Retina (tissue), 1 donor: Measurements from ENCODE around the gene MLC1.

Source experiments
- DNase-seq: peaks from one replicate; pipeline ENCODE4 v3.0.0-alpha.2; 2016

The MLC1 gene

DNA sequence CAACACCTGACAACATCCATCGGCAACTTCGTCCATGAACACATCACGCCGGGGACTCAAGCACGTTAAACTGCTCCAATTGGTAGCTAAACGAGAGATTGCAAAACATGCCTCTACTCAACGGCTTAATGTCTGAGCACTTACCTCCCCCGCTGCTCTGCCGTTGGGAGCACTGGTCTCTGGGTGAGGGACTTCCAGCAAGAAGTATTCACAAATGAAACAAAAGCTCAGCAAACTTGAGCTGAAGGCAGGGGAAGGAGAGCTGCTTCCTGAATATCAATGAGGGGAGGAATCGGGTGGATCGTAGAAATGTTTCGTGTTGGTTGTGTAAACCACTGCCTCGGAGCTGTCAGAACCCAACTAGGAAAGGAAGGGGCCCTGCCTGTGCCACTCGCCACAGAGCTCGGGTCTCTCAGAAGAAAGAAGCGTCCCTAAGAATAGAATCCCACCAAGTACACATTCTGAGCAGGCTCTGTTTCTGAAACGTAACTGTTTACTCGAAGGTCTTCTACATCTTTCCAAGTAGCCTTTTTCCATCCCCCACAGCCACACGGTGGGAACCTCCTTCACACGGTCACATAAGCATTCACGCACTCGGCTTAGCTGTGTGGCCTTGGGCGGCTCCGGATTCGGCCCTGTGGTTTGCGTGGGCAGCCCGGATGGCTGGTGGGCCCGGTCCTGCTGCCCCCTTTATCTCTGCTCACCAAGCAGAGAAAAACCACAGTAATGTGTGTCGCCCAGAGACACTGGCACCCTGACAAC, at the start of gene MLC1:
MLC1 (minus strand) TSS at position 216 of the 762 bp plus-strand sequence. CDS start 524 bp downstream, outside the sequence.
- DNase-seq = no peak

DNA sequence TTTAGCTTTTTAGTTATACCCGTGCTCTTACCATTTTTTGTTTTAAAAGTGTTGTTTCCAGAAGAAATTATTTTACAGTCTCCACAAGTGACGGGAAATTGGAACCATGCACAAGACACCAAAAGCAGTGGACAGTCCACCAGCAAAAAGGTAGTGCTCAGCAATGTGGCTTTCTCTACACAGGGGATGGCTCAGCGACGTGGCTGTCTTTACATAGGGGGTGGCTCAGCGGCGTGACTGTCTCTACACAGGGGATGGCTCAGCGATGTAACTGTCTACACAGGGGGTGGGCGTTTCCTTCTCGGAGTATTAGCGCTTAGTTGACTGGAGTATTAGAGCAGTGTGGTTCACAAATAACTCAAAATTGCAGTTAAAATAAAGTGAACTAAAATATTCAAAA, 49.3 kb upstream of the MLC1 start:
- no peak for DNase-seq

DNA sequence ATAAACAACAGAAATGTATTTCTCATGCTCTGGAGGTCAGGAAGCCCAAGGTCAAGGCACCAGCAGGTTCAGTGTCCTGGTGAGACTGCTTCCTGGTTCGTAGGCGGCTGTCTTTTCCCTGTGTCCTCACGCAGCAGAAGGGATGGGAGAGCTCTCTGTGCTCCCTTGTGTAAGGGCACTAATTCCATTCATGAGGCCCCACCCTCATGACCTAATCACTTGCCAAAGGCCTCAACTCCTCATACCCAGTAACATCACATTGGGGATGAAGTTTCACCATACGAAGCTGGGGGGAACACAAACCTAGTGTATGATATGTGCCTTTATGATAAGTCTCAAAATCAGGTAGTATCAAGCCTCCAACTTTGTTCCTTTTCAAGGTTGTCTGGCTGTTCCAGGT, 46.7 kb upstream of the MLC1 start:
- no peak for DNase-seq

DNA sequence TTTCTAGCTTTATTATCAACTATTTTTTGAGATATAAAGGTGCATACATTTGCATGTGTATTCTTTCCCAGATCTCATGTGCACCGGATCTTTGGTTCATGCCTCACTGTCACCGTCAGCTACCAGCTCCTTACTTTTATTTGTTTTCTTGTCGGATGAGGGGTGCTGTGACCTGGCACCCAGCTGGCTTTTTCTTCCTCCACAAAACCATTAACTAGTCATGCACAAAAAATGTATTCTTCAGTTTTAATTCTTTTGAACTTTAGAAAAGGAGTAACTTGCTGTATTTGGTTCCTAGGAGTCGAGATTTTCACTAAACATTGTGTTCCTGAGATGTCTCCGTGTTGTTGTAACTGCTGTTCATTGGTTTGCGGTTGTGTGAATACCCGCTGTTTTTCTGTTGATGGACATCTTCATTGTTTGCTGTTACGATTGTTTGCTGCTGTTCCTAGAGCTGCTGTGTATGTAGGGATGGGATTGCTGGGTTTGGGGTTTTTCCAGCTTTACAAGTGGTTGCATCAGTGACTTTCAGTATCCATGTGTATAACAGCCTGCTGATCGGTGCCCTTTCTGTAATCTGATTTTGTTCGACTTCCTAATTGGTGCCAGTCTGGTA, 44.0 kb upstream of the MLC1 start:
- DNase-seq = no peak

DNA sequence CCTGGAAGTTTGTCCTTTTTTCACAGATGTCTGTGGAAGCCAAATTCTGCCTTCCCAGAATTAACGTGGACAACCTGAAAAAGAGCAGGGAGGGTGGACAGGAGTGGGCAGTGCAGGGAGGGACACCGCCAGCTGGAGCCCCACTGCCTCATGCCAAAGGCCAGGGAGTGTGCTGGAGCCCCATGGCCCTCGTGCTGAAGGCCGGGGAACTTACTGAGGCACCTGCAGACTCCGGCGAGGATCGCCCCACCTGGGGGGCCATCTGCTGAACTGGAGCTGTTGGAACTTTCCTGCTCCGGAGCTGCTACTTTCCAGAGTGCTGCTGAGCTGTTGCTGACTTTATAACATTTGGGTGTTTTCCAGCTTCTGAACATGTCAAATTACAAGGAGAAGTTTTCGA, 39.8 kb upstream of the MLC1 start:
- DNase-seq = no peak

DNA sequence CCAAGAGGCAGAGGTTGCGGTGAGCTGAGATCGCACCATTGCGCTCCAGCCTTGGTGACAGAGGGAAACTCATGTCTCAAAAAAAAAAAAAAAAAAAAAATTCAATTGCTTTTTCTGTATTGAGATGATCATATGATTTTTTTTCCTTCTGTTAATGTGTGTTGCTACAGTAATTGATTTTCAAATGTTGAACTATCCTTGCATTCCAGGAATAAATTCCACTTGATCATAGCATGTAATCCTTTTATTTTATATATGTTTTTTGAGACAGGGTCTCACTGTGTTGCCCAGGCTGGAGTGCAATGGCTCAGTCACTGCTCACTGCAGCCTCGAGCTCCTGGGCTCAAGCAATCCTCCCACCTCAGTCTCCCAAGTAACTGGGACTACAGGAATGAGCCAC, 37.9 kb upstream of the MLC1 start:
- no peak for DNase-seq

DNA sequence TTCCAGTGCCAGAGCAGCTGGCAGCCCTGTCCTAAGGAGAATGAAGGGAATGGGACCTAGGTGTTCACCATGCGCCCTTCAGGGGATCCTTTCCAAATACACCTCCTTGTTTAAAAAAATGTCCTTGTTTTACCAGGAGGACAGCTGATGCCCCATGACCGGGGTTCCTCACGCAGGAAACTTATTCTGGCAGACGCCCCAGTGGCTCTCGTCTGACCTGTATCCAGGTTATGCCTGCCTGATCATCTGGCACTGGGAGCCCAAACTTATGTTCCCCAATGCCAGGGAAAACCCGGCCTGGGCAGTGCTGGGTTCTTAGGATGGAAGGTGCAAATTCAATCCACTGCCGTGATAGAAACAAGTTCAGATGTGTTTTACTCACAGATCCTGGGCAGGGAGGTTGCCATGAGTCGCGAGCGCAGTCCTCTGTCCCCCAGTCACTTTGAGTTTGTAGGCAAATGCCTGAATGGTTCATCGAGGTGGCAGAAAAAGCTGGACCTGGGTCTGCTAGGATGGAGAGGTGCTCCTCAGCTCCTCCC, 36.0 kb upstream of the MLC1 start:
- DNase-seq = no peak

DNA sequence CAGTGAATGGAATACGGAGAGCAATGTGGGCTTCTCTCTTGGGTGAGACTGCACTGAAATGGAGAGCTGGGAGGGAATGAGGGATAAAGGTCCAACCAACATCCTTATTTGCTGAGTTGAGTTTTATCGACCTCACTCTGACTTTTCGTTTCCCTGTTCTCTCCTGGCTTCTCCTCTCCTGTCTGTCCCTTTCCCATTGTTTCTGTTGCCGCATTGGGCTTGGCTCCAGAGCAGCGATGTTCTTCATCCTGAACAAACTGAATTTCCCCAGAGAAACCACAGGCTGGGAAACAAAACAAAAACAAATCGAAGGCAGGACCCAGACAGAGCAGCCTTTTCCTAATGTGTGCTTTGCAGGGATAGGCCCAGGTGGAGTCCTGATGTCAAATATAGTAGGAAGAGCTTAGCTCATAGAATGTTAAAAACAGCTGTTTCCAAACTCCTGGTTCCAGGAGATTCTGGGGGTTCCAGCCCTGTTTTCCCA, 34.6 kb upstream of the MLC1 start:
- no peak for DNase-seq

DNA sequence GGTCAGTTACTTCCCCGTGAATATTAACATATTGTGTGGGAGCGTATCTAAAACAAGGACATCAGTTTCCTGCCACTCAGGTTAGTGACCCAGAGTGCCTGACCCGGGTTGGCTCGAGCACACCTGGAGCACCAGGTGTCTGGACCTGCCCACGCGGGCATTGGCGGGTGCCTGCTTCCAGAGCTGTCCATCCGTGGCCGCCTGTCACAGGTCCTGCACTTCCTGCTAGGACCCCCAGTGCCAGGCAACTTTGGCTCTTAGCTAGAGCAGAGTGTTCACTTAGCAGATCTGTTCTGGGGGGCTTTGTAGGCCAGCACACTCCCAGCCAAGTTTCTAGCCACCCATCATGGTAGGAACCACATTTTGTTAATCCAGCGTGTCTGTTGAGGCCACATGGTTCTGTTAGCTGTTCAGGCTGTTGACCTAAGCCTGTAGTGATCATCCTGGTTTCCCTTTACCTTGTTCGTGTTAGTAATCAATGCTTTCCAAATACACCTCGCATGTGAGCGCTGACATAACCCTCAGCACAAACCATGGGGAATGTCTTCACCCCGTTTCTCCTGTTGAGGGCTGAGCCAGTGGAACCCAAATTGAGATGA, 34.0 kb upstream of the MLC1 start:
- no peak for DNase-seq

DNA sequence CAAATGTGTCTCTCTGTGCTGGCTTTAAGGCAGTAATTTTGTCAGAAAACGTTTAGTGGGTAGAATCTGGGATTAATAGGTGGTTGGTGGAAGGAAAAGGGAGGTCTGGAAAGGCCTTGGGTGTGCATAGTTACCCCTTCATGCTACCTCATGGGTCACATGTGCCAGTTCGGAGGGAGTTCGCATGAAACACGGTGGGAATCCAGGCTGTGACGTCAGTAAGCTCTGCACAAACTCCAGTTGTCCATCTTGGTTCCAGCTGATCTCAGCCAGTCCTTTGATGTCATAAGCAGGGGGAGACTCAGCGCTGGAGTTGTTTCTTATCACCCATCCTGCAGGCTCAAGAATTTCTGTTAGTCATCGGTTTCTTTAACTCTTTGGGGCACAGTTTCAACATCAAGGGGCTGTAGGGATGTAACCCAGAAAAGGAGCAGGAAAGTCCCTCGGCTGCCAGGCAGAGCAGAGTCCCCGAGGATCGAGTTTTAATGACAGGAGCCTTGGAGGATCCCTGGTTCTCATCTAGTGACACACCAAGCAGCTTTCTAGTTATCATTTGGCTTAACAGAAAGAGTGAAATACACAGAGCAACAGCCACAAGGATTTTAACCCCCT, 33.4 kb upstream of the MLC1 start:
- no peak for DNase-seq

DNA sequence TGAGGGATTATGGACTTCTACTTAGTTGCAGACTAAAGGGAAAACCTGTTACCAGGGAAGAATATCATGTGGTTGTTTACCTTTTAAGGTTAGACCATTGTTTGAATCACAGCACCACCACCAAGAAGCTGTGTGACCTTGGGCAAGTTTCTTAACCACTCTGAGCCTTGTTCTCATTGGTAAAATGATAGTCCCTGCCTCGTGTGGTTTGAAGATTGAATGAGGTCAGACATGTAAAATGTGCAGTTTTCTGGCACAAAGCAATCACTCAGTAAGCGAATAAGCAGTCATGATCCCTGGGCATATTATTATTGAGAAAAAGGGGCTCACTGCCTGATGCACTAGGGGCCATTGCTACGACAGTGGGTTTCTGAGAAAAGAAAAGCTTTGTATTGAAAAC, 32.9 kb upstream of the MLC1 start:
- DNase-seq = no peak

DNA sequence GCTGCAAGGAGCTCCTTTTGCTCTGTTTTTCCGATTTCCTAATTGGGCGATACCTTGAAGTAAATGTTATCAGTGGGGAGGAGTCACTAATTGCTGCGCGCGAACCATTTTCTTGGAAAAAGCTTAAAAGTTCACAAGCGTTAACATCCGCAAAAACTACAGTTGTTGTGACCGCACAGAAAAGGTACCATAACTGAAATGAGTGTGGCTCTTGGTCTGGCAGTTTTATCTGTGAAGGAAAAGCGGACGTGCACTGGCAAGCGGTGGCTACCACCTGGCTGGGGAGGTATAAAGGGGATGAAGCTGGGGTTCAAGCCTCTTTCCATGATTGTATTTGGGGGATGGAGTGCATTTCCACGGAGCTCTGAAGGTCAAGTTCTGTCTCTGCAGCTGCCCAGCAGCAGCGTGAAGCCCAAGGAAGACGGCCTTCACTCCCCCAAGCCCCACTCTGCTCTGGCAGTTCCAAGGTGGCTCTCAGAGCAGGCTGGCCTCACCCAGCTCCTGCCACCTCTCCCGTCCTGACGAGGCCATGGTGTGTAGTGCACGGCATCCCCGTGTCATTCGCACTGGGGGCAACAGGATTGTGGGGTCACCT, 32.0 kb upstream of the MLC1 start:
- no peak for DNase-seq

DNA sequence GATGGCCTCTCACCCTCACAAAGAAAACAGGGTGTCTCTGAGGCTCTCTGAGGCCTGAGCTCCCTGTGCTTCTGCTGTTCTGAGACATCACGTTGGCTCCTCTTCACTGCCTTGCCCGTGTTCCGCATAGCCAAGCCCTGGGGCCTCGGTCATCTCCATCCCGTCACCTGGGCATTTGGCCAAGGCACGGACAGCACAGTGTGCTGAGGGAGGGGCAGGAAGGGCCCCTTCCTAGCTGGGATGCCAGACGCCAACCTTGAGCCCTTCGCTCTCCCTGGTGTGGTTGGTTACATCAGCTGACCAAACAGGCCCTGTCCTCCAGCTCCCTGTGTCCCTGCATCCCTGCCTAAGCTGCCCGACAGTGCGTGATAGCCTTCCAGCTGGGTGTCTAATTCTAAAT, 30.5 kb upstream of the MLC1 start:
- DNase-seq = no peak

DNA sequence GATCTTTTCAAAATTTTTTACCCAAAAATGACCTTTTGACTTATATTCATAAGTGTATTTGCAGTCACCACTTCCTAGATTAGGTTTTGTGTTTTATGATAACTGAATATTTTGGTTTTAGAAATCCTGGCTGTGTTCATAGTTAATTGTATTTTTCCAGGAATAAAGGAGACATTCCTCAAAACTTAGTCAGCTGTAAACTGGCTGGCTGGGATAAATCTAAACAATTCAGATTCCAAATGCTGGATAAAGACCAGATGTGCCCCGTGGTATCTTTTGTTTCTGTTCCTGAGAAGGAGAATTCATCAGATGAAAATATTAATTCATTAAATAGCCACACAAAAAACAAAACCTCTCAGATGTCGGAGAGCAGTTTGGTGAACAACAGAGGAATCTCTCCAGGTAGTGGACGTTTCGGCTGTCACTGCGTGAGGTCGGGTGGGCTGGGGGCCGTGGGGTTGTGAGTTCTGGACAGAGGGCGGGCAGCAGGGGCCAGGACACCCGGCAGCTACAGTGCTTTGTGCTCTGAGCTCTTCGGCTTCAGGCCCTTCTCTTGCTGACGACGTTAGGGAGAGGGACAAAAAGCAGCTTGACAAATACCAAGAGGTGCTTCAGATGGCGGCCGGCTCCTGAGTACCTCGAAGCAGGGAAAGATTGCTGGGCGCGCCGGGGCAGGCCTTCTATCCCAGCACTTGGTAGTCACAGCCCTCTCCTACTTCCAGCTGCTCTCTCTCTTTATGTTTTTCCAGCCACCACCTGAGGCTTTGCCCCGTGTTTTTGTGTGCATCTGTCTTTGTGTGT, 29.2 kb upstream of the MLC1 start:
- no peak for DNase-seq

DNA sequence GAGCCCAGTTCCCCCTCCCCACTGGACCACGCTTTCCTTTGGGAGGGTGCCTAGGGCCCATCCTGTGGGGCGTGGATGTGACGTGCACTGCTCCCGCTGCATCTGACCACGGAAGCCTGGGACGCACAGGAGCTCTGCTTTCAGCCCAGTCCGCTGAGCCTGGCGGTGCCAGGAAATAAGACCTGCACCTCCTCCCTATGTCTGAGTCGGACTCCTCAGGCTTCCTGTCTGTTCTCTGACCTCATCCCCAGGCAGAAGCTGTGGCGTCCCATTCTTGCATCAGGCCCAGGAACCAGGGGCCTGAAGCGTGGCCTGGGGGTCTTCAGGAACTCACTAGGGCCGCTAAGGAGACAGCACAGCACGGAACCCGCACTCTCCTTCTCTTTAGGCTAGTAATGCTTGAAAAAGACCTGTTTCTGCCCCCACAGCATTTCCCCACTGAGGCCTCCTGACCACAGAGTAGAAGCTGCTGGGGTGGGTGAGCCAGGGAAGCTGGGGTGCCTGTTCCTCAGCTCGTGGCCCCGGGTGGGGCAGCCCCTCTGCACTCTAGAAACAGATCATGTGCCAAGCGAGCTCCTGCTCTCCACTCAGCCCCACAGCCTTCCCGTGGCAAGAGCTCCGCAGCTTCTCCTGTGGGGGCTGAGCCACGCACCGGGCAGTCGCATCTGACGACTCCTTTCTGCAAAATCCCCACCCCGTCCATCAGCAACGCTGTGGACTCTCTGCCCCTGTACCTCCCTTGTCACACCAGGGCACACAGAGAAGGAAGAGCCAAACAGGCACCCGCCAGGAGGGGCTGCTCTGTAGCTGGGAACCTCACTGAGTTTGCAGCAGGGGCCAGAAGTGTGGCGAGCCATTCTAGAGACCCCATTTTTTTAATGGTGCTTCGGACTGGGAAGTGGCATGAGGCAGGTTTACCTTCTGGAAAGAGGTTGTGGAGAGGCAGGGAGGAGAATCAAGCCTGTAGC, 27.2 kb upstream of the MLC1 start:
- no peak for DNase-seq

DNA sequence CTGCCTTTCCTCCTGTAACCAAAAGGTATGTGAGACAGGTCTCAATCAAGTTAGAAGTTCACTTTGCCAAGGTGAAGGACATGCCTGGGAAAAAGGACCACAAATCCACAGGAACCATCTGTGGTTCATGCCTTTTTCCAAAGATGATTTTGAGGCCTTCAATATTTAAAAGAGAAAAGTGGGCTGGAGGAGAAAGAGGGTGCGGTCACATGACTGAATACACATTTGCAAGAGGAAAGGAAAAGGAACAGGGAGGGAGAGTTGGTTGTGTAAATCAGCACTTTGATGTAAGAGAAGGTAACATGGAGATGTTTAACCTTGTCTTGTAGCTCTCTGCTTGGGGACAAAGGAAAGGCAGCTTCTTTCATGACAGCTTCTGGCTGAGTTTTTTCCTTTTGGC, 25.8 kb upstream of the MLC1 start:
- DNase-seq = no peak

DNA sequence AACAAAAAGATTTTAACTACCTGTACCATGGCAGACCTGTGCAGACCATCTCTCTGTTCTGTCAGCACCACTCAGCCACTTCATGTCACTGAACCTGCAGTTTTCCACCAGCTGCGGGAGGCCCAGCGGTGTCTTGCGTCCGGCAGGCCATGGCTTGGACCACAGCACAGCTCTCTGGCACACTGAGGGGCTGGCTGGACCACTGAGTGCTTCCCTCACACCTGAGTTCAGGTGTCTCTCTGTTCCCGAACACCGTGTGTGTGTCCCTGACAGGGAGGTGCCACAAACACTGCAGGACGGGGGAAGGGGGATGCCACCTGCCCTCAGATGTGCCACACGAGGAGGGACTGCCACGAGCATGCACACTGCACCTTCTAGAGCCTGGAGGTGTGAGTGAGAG, 22.3 kb upstream of the MLC1 start:
- DNase-seq = no peak

DNA sequence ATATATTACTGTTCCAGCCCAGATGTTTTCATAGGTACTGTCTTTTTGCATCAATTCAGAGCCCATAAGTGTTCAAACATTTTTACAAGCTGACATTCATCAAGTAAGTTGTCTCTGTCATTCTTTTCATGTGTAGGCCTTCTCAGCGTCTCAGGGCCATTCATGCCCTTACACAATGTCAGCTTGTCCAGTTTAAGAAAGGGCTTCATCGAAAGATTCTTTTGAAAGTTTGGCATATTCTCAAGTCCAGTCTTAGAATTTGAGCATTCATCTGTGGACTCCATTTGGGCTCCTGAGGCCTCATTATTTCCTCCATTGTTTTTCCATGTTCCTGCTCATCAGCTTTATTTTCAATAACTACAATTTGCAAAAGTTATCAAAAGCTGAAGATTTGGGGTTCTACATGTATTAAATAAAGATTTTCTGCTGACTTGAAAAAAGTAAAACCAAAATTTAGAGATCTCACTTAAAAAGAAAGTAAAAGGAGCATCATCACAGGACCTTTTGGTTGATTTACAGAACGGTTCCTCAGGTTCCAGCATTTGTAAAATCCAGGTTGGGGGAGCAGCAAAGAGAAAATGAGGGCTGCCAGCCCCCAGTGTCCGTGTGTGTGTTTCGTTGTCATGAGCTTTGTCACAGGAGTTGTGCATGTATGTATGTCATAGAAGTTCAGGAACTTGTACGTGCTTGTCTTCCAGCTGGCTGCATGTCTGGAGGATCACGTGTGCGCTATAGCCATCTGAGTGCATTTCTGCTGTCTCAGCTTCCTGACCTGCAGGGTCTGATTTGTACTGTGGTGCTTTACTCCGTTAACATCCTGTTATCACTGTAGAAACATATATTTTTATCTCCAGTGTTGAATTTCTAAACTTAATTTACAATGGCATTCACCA, 20.2 kb upstream of the MLC1 start:
- peak; percentile 42 for DNase-seq

DNA sequence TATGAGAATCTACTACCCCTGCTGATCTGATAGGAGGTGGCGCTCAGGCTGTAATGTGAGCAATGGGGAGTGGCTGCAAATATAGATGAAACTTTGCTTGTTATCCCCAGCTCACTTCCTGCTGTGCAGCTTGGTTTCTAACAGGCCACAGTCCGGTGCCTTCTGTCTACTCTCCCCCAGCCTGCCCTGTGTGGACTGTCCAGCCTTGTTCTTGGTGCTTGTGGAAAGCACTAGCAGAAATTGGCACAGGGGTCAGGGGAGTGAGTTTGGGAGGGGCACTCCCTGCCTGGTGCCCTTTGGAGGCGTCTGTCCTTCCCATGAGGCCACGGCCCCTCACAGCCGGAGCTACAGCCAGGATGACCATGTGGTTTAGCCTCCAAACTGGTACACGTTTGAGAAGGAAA, 18.9 kb upstream of the MLC1 start:
- no peak for DNase-seq

DNA sequence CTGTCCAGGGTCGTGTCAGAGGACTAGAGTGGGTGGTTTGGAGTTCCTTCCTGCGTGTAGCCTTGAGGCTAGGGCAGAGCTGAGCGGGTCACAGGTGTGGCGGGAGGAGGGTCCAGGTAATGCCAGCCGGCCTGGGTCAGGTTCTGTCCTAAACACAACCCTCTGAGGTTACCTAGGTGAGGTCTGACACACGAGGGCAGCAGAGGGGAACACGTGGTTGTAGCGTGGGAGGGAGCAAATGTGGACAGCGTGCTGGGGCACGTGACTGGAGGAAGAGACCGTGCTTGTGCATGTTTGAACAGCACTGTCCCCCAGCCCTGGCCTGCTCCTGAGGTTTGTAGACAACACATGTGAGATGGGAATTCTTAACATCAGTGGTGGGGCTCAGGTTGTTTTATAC, 17.7 kb upstream of the MLC1 start:
- no peak for DNase-seq
